ENCODE data around the gene DGCR8.
"Not testable (repeated sequence)": the region's sequence is repeated elsewhere in the genome, so short reads cannot be mapped to it uniquely, and the experiment has no call there.

The DGCR8 gene

GRCh38 chr22:20158391-20159036 lies 78.5 kb downstream of the DGCR8 start:
- DNase-seq, result no peak

DNA sequence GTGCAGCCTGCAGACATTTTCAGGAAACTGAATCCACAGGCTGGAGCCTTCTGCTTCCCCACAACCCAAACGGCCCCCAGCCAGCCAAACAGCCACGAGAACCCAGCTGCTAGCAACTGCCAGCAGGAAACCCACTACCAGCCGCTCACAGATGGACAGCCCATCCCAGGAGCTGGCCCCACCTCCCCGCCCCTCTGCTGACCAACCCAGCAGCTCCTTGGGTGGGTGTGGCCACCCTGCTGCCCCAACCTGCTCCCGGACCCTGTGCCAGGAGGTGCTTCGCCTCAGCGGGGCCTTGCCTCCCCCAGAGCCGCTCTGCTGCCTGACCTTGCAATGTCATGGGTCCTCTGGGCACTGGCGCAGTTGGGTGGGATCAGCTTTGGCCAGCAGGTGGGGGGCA lies 79.0 kb downstream of the DGCR8 start:
- DNase-seq, result no peak

- not testable (repeated sequence) for DNase-seq
These were observed 79.5 kb downstream of the DGCR8 start for GRCh38 chr22:20159531-20159930.

DNA sequence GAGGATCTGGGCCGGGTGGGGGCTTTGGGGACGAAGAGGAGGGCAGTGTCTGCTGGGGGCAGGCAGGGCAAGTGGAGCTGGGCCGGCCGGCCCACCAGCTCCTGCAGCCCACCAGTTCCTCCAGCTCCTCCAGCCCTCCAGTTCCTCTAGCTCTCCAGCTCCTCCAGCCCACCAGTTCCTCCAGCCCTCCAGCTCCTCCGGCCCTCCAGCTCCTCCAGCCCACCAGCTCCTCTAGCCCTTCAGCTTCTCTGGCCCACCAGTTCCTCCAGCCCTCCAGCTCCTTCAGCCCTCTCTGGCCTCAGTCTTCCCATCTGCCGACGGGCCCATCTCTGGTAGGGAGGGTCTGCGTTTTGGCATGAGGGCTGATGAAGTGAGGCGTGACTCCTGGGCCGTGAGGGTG lies 80.0 kb downstream of the DGCR8 start:
- DNase-seq, result no peak

Measured in suppressor macrophage treated with lipopolysaccharide for 4 hours (primary cell).